Measurements from ENCODE around the gene RTP3.
A peak's percentile ranks its signal among the peaks of the same experiment; 100 is the strongest.
"Not testable (repeated sequence)": the region's sequence is repeated elsewhere in the genome, so short reads cannot be mapped to it uniquely, and the experiment has no call there.

RTP3 gene

GRCh38 chr3:46519952-46520351 is 22.2 kb downstream of the RTP3 start:
- no peak for DNase-seq (ENCODE audit: low read depth)

DNA sequence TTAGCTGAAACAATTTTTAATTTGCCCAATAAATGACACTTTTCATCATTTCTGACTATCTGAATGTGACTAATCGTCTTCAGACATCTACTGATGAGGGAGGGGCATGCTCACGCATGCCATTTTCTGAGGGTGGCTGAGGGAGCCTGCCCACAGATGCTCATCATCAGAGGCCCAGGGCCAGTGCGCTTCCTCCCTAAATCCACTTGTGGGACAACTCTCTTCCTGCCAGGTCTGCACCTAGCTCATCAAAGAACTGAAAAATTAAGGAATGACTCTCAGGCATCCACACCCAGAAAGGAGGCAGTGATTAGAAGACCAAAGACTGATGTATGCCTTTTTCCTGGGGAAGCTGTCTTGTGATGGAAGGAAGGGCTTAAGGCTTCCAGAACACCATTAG is 22.8 kb downstream of the RTP3 start:
- DNase-seq (ENCODE audit: low read depth) = no peak

GRCh38 chr3:46521096-46521495 is 23.3 kb downstream of the RTP3 start:
- no peak for DNase-seq (ENCODE audit: low read depth)

- DNase-seq (ENCODE audit: low read depth) = not testable (repeated sequence)
Measured at GRCh38 chr3:46522201-46522600, 24.4 kb downstream of the RTP3 start.

DNA sequence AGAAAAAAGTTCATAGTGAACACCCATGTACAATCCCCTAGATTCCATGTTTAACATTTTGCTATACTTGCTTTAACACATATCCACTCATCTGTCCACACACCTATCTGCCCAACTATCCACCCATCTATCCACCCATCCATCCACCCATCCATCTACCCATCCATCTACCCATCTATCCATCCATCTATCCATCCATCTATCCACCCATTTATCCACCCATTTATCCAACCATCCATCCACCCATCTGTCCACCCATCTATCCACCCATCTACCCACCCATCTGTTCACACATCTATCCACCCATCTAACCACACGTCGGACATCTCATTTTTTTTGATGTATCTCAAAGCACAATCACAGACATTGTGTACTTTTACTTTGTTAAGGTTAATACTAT is 25.8 kb downstream of the RTP3 start:
- no peak for DNase-seq (ENCODE audit: low read depth)

- DNase-seq (ENCODE audit: low read depth) = no peak
Measured at GRCh38 chr3:46524008-46524407, 26.2 kb downstream of the RTP3 start.

DNA sequence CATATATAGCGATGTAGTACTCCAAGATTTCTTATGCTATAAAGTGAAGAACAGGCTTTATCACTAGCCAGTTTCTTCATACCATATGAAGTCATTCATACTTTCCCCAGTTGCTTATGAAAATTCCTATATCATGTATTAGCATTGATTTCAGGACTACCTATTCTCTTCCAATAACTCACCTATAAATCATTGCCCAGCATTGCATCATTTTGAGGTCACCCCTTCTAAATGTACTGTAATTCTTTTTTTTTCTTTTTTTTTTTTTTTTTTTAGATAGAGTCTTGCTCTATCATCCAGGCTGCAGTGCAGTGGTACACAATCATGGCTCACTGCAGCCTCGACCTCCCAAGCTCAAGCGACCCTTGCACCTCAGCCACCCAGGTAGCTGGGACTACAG is 27.1 kb downstream of the RTP3 start:
- DNase-seq (ENCODE audit: low read depth) = no peak

GRCh38 chr3:46527239-46527638 is 29.5 kb downstream of the RTP3 start:
- DNase-seq (ENCODE audit: low read depth) = no peak

DNA sequence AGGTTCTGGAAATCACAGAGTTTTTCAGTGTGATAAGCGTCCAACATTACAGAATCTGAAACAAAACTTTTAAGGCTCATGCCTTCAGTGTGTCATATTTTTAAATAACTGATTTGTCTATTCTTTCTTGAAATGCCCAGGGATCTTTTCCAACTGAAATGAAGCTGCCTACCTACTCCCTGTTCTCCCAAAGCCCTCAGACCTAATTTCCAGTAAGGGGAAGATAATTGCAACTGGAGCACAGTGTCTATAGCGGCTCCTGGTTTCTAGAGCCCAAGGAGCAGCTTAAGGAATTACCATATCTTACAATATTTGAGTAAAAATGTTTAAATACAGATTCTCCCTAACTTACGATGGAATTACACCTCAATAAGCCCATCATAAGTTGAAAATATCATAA is 35.3 kb downstream of the RTP3 start:
- no peak for DNase-seq (ENCODE audit: low read depth)

DNA sequence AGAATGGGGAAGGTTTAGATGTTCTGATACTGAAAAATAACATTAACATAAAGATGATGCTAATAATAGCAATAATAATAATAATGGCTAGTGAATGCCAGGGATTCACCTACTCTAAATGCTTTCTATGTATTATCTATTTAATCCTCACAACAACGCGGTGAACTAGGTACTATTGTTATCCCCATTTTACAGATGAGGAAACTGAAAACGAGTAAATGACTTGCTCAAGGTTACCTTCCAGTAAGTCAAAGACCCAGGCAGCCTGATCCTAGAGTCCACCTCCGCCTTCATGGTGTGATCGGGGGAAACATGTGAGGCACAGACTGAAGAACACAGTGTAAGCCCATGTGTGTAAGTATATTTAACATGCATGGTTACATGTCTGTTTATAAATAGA is 38.0 kb downstream of the RTP3 start:
- DNase-seq (ENCODE audit: low read depth) = no peak

- DNase-seq (ENCODE audit: low read depth) = no peak
Measured at GRCh38 chr3:46536758-46537157, 39.0 kb downstream of the RTP3 start.

GRCh38 chr3:46537316-46537715 is 39.5 kb downstream of the RTP3 start:
- DNase-seq (ENCODE audit: low read depth) = no peak

DNA sequence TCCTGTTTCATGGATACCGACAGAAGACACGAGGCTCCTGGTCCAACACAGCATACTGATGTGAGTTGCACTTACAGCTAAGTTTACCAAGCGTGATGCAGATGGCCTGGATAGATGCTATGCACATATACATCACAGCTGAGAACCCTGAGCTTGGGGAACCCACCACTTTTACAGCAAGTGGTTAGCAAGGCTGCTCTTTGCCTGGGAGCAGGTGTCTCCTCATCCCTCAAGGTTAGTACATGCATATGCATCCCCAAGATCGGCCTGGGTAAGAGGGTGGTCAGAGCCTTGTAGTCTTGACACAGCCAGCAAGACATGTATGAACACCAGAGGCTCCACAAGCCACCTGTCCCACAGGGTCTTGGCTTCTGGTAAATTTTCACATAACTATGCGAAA is 40.0 kb downstream of the RTP3 start:
- DNase-seq (ENCODE audit: low read depth) = no peak

- DNase-seq (ENCODE audit: low read depth) = not testable (repeated sequence)
Measured at GRCh38 chr3:46538425-46538802, 40.6 kb downstream of the RTP3 start.

- DNase-seq (ENCODE audit: low read depth) = peak; percentile 83
Measured at GRCh38 chr3:46538803-46539442, 41.1 kb downstream of the RTP3 start.

GRCh38 chr3:46539443-46540005 is 41.7 kb downstream of the RTP3 start:
- no peak for DNase-seq (ENCODE audit: low read depth)

- no peak for DNase-seq (ENCODE audit: low read depth)
Measured at GRCh38 chr3:46540550-46540949, 42.8 kb downstream of the RTP3 start.

GRCh38 chr3:46541835-46542234 is 44.1 kb downstream of the RTP3 start:
- DNase-seq (ENCODE audit: low read depth) = no peak

GRCh38 chr3:46542344-46542743 is 44.6 kb downstream of the RTP3 start:
- DNase-seq (ENCODE audit: low read depth) = no peak

DNA sequence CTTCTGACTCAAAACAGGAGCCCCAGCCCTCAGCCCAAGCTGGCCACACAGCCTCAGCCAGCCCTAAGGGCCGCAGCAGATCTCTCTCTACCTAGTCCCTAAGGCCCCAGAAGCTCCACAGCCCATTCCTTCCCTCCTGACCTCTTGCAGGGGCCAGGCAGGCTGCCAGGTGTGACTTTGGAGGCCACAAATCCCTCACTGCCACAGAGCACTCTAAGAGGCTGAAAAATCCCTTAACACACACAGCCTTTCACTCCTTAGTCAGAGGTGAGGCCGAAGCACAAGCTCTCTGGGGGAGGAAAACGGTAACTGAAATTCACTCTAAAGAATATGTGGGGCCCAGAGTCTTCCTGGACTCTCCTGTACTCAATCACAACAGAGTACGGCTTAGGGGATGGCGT is 45.0 kb downstream of the RTP3 start:
- no peak for DNase-seq (ENCODE audit: low read depth)

GRCh38 chr3:46544771-46545503 is 47.2 kb downstream of the RTP3 start:
- DNase-seq (ENCODE audit: low read depth) = no peak

DNA sequence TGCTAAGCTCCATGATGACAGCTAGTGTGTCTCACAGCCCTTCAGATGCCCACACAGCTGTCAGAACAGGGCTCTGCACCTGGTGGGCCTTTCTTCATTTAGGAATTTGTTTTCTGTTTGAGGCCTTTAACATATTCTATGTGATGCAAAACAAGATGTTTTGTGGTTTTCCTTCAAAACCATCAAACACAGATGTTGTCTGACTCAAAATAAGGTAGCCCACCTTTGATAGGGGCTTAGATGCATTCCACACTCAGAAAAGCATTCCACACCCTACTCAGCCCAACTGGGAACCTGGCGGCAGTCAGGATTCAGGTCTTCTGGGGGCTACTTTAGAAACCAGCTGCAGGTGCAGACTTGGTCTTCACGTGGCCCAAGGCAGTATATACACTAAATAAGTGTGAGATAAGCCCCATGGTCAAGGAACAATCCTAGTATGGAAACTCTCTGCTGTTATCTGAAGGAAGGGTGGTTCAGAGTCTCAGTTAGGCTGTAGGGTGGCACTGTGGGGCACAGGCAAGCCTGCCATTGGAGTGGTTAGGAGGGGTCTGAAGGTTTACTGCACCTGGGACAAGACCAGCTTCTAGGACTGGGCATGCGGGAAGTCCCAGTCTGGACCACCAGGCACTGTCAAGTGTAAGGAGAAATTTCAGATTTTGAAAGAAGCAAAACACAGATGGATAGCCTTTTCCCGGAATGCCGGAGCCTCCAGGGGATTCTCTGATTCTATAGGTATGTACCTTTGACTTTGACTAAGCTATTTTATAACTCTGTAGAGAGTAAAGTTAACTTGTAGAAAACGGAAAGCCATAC is 48.2 kb downstream of the RTP3 start:
- no peak for DNase-seq (ENCODE audit: low read depth)

Data from T follicular helper cell (primary cell).